Measurements from ENCODE around the gene HK2.

The HK2 gene

DNA sequence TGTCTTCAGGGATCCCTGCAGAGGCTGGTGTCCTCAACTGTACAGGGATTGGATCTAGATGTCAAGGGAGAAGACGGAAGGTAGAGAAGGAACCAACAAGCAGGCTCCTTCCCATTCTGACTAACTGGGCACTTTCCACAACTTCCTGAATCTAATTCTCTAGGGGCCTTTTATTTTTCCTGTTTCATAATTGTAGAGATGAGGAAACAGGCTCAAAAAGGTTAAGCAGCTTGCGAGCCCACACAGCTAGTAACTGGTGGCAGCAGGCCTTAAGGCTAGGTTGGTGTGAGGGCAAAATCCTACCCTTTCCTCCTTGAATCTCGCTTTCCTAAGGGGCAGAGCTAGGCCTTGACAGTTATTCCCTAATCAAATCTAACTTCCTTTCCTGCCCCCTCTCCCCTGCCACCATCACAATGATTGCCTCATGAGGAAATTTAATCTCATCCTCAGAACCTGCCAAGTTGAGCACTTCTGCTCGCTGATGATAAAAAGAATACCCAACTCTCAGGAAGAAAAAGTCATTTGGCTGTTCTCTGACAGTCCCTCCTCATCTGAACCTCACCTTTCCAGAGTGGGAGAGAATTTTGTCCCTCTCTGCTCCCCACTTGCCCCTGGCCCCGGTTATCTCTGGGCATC lies 88.8 kb downstream of the HK2 start:
- H3K36me3 ChIP-seq (ENCODE audit: control insufficient read depth in 1 of 2, insufficient read depth in 2 of 2, low read depth in 1 of 2, low read length in 2 of 2), result no peaks in the 10 kb centered on the region
- WGBS, result 88% methylated on average over 4 of the region's 5 CpGs

GRCh38 chr2:74924463-74925265 lies 90.7 kb downstream of the HK2 start:
- no peak overlapping the region for H3K27ac ChIP-seq (ENCODE audit: low read length, poor library complexity, severe bottlenecking)
- H3K14ac ChIP-seq (ENCODE audit: low read length in 2 of 2), result no peak overlapping the region
- no peak overlapping the region for H3K4ac ChIP-seq (ENCODE audit: low read depth in 1 of 2, low read length in 2 of 2)
- H3K27me3 ChIP-seq (ENCODE audit: control insufficient read depth in 1 of 2, insufficient read depth in 1 of 2, low read length in 2 of 2), result peaks cover 5 to 6% of the 10 kb centered on the region in 2 experiments
- H4K8ac ChIP-seq (ENCODE audit: low read length), result no peak overlapping the region
- H3K4me1 ChIP-seq (ENCODE audit: control insufficient read depth, insufficient read depth, low read depth, low read length), result peaks cover 4% of the 10 kb centered on the region
- H2BK15ac ChIP-seq (ENCODE audit: low read depth, poor library complexity, severe bottlenecking), result no peak overlapping the region
- no peak overlapping the region for H3K9ac ChIP-seq (ENCODE audit: low read length)
- no peak for DNase-seq
- no peaks in the 10 kb centered on the region for H3K36me3 ChIP-seq (ENCODE audit: control insufficient read depth in 1 of 2, insufficient read depth in 2 of 2, low read depth in 1 of 2, low read length in 2 of 2)
- no peak overlapping the region for H2AFZ ChIP-seq (ENCODE audit: low read depth, low read length)
- no peak overlapping the region for H3K23ac ChIP-seq (ENCODE audit: low read length in 2 of 2)
- no peak overlapping the region for H2BK120ac ChIP-seq (ENCODE audit: low read depth, low read length)
- H3K4me3 ChIP-seq (ENCODE audit: insufficient read depth in 1 of 2, low read depth in 1 of 2, low read length in 2 of 2), result no peak overlapping the region
- no peak overlapping the region for H3K4me2 ChIP-seq (ENCODE audit: low read length, poor library complexity, severe bottlenecking)
- H3K18ac ChIP-seq (ENCODE audit: low read depth in 1 of 2, low read length in 2 of 2), result no peak overlapping the region
- H2BK5ac ChIP-seq (ENCODE audit: low read depth, low read length, poor library complexity, severe bottlenecking), result no peak overlapping the region
- WGBS, result 96% methylated on average over 11 of the region's 11 CpGs
- no peak overlapping the region for H4K91ac ChIP-seq (ENCODE audit: low read length)
- H3K9me3 ChIP-seq (ENCODE audit: control insufficient read depth, low read length), result peaks cover 3% of the 10 kb centered on the region
- no peak overlapping the region for H2AK5ac ChIP-seq (ENCODE audit: low read length, severe bottlenecking)
- no peak overlapping the region for H2BK12ac ChIP-seq (ENCODE audit: low read length in 2 of 2)
- no peaks in the 10 kb centered on the region for H3K79me1 ChIP-seq (replicated peaks; ENCODE audit: low read length, poor library complexity, severe bottlenecking)

More for the DNA sequence above, 88.8 kb downstream of the HK2 start:
- Histone ChIP-seq H2BK5ac (ENCODE audit: low read depth, low read length, poor library complexity, severe bottlenecking) (no peak overlapping the region), H3K4me2 (ENCODE audit: low read length, poor library complexity, severe bottlenecking) (no peak overlapping the region), H3K9me3 (ENCODE audit: control insufficient read depth, low read length) (peaks cover 3% of the 10 kb centered on the region), H3K27me3 (ENCODE audit: control insufficient read depth in 1 of 2, insufficient read depth in 1 of 2, low read length in 2 of 2) (peaks cover 0 to 1% of the 10 kb centered on the region in 2 experiments), H3K23ac (ENCODE audit: low read length in 2 of 2) (no peak overlapping the region), H4K91ac (ENCODE audit: low read length) (no peak overlapping the region), H2BK12ac (ENCODE audit: low read length in 2 of 2) (no peak overlapping the region), H3K14ac (ENCODE audit: low read length in 2 of 2) (no peak overlapping the region), H2BK15ac (ENCODE audit: low read depth, poor library complexity, severe bottlenecking) (no peak overlapping the region), H3K79me1 (replicated peaks; ENCODE audit: low read length, poor library complexity, severe bottlenecking) (no peaks in the 10 kb centered on the region), H2AK5ac (ENCODE audit: low read length, severe bottlenecking) (no peak overlapping the region), H3K4ac (ENCODE audit: low read depth in 1 of 2, low read length in 2 of 2) (no peak overlapping the region), H3K4me1 (ENCODE audit: control insufficient read depth, insufficient read depth, low read depth, low read length) (peaks cover 6% of the 10 kb centered on the region), H2BK120ac (ENCODE audit: low read depth, low read length) (no peak overlapping the region), H3K4me3 (ENCODE audit: insufficient read depth in 1 of 2, low read depth in 1 of 2, low read length in 2 of 2) (no peak overlapping the region), H3K9ac (ENCODE audit: low read length) (no peak overlapping the region), H4K8ac (ENCODE audit: low read length) (no peak overlapping the region), H3K27ac (ENCODE audit: low read length, poor library complexity, severe bottlenecking) (no peak overlapping the region), H2AFZ (ENCODE audit: low read depth, low read length) (no peak overlapping the region), H3K18ac (ENCODE audit: low read depth in 1 of 2, low read length in 2 of 2) (no peak overlapping the region)
- DNase-seq, result peak; percentile 7

DNA sequence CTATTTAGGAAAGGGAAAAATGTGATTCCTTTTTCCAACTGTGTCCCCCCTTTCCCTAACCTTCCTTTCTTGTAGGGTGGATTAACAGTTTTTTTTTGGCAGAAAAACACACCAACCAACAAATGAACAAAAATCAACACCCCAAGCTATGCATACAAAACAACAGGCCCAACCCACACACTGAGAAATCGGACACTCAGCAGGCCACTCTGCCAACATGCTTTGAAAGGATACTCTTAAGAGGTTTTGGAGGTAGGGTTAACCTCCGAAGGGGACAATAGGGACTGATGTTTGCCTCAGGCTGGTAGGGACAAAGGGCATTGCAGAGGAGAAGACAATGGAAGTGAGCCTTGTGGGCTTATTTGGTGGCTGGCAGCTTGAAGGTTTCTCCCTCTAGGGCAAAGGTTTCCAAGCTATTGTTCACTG lies 91.4 kb downstream of the HK2 start:
- Histone ChIP-seq H2BK120ac (ENCODE audit: low read depth, low read length) (no peak overlapping the region), H3K4me1 (ENCODE audit: control insufficient read depth, insufficient read depth, low read depth, low read length) (no peaks in the 10 kb centered on the region), H3K27ac (ENCODE audit: low read length, poor library complexity, severe bottlenecking) (no peak overlapping the region), H3K4me2 (ENCODE audit: low read length, poor library complexity, severe bottlenecking) (no peak overlapping the region), H3K14ac (ENCODE audit: low read length in 2 of 2) (no peak overlapping the region), H3K27me3 (ENCODE audit: control insufficient read depth in 1 of 2, insufficient read depth in 1 of 2, low read length in 2 of 2) (peaks cover 5 to 6% of the 10 kb centered on the region in 2 experiments), H2BK12ac (ENCODE audit: low read length in 2 of 2) (no peak overlapping the region), H4K91ac (ENCODE audit: low read length) (no peak overlapping the region), H2BK15ac (ENCODE audit: low read depth, poor library complexity, severe bottlenecking) (no peak overlapping the region), H3K9ac (ENCODE audit: low read length) (no peak overlapping the region), H3K79me1 (replicated peaks; ENCODE audit: low read length, poor library complexity, severe bottlenecking) (no peaks in the 10 kb centered on the region), H3K23ac (ENCODE audit: low read length in 2 of 2) (no peak overlapping the region), H2AK5ac (ENCODE audit: low read length, severe bottlenecking) (no peak overlapping the region), H2AFZ (ENCODE audit: low read depth, low read length) (no peak overlapping the region), H2BK5ac (ENCODE audit: low read depth, low read length, poor library complexity, severe bottlenecking) (no peak overlapping the region), H3K4me3 (ENCODE audit: insufficient read depth in 1 of 2, low read depth in 1 of 2, low read length in 2 of 2) (no peak overlapping the region), H3K36me3 (ENCODE audit: control insufficient read depth in 1 of 2, insufficient read depth in 2 of 2, low read depth in 1 of 2, low read length in 2 of 2) (no peaks in the 10 kb centered on the region), H3K4ac (ENCODE audit: low read depth in 1 of 2, low read length in 2 of 2) (no peak overlapping the region), H3K18ac (ENCODE audit: low read depth in 1 of 2, low read length in 2 of 2) (no peak overlapping the region), H3K9me3 (ENCODE audit: control insufficient read depth, low read length) (peaks cover 3% of the 10 kb centered on the region), H4K8ac (ENCODE audit: low read length) (no peak overlapping the region)
- DNase-seq, result no peak
- WGBS, result 76% methylated on average over 2 of the region's 2 CpGs

- H2BK15ac ChIP-seq (ENCODE audit: low read depth, poor library complexity, severe bottlenecking), result no peak overlapping the region
- peaks cover 5 to 6% of the 10 kb centered on the region in 2 experiments for H3K27me3 ChIP-seq (ENCODE audit: control insufficient read depth in 1 of 2, insufficient read depth in 1 of 2, low read length in 2 of 2)
- no peaks in the 10 kb centered on the region for H3K36me3 ChIP-seq (ENCODE audit: control insufficient read depth in 1 of 2, insufficient read depth in 2 of 2, low read depth in 1 of 2, low read length in 2 of 2)
- H4K91ac ChIP-seq (ENCODE audit: low read length), result no peak overlapping the region
- no peaks in the 10 kb centered on the region for H3K9me3 ChIP-seq (ENCODE audit: control insufficient read depth, low read length)
- H3K4me2 ChIP-seq (ENCODE audit: low read length, poor library complexity, severe bottlenecking), result no peak overlapping the region
- H3K4me1 ChIP-seq (ENCODE audit: control insufficient read depth, insufficient read depth, low read depth, low read length), result no peaks in the 10 kb centered on the region
- no peak overlapping the region for H3K9ac ChIP-seq (ENCODE audit: low read length)
- DNase-seq, result no peak
- H3K4ac ChIP-seq (ENCODE audit: low read depth in 1 of 2, low read length in 2 of 2), result no peak overlapping the region
- no peak overlapping the region for H3K4me3 ChIP-seq (ENCODE audit: insufficient read depth in 1 of 2, low read depth in 1 of 2, low read length in 2 of 2)
- no peak overlapping the region for H3K23ac ChIP-seq (ENCODE audit: low read length in 2 of 2)
- no peak overlapping the region for H2AK5ac ChIP-seq (ENCODE audit: low read length, severe bottlenecking)
- H3K79me1 ChIP-seq (replicated peaks; ENCODE audit: low read length, poor library complexity, severe bottlenecking), result no peaks in the 10 kb centered on the region
- H2BK12ac ChIP-seq (ENCODE audit: low read length in 2 of 2), result no peak overlapping the region
- H4K8ac ChIP-seq (ENCODE audit: low read length), result no peak overlapping the region
- no peak overlapping the region for H2BK5ac ChIP-seq (ENCODE audit: low read depth, low read length, poor library complexity, severe bottlenecking)
- WGBS, result 90% methylated on average over 5 of the region's 5 CpGs
- no peak overlapping the region for H3K14ac ChIP-seq (ENCODE audit: low read length in 2 of 2)
- H2AFZ ChIP-seq (ENCODE audit: low read depth, low read length), result no peak overlapping the region
- H3K18ac ChIP-seq (ENCODE audit: low read depth in 1 of 2, low read length in 2 of 2), result no peak overlapping the region
- no peak overlapping the region for H2BK120ac ChIP-seq (ENCODE audit: low read depth, low read length)
- no peak overlapping the region for H3K27ac ChIP-seq (ENCODE audit: low read length, poor library complexity, severe bottlenecking)
Measured at GRCh38 chr2:74927621-74928020, 93.7 kb downstream of the HK2 start.
